HG02870 (cell line): Measurements from ENCODE around the gene ANKLE1.

ENCODE experiments used
- ATAC-seq: cut with Tn5 transposase; IDR thresholded peaks from one replicate; pipeline ENCODE4 v1.9.1; 2021; ENCODE audit warnings: mild to moderate bottlenecking, moderate library complexity; ENCODE audit not compliant: unreplicated experiment

The ANKLE1 gene

DNA sequence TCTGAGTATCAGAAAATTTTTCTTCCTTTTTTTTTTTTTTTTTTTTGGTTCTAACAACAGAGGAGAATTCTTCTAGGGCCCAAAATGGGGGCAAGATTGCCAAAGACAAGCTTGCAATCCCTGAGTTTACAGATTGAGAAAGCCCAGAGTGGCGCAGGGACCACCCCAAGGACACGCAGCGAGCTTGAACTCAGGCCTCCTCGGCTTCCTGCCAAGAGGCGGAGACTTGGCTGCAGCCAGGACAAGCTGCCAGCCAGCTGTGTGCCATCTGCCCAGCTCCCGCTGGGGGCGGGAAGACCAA is 23.5 kb downstream of the ANKLE1 start:
- ATAC-seq, result no peak

DNA sequence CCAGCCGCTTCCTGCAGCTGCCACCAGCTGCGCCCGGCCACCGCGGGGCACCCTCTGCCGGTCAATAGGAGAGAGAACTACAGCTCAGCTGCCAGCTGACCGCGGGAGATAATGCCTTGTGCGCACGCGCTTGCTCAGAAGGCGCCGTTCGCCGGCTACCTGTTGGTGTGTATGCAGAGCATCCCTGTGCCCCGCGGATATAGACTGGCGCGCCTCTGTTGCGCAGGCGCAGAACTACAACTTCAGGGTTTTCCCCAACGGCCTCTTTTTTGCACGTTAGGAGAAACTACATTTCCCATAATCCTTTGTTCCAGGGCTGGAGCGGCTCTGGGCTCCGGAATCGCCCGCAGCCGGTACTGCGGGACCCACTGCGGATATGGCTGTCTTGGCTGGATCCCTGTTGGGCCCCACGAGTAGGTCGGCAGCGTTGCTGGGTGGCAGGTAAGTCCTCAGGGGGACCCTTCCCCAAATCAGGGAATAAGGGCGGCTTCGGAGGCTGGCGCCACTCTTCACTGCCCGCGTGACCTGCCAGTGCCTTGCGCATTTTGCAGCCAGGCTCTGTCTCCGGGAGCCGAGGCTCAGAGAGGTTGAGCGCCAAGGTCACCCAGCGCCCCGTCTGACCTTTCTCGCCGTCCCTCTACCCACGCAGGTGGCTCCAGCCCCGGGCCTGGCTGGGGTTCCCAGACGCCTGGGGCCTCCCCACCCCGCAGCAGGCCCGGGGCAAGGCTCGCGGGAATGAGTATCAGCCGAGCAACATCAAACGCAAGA is 24.0 kb downstream of the ANKLE1 start, which contains the start of gene MRPL34:
MRPL34 (plus strand) TSS at position 356 of the 768 bp plus-strand sequence; CDS start at position 377, 21 bp downstream.
- ATAC-seq, result peak; percentile 51

DNA sequence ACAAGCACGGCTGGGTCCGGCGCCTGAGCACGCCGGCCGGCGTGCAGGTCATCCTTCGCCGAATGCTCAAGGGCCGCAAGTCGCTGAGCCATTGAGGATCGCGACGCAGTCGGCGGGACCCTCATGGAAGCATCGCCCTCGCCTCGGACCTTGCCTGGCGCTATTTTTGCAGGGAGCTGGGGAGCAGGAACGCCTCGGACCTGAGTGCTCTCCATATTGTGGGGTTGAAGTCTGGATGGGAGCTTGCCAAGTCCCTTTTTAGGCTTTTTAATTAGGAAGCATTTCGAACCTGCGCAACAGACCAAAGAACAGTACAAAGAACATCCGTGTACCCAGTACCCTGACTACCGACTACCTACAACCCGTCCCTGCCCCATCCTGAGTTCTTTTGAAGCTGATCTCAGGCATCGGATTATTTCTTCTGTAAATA is 24.6 kb downstream of the ANKLE1 start:
- no peak for ATAC-seq

DNA sequence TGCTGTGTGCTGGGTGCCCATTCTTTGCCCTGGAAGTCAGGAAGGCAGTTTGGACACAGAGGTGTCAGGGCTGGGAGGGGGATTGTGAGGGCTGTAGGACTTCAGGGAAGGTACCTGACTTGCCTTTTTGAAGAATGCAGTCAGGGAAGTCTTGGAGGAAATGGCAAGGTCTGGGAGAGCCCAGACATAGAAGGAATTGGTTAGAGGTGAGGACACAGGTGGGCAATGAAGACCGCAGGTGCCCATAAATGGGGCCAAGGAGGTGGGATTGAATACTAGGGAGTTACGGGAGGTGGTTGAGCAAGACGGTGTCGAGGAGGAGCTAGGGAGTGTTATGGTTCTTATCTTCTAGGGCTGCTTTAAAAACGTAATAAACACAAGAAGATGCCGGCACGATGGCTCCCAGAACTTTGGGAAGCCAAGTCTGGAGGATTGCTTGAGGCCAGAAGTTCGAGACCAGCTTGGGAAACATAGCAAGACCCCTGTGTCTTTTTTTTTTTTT is 26.2 kb downstream of the ANKLE1 start:
- ATAC-seq, result no peak

GRCh38 chr19:17309198-17309964 is 27.7 kb downstream of the ANKLE1 start, which contains the start of gene DDA1:
TSS of gene DDA1 (plus strand) at chr19:17309563. CDS start at chr19:17309655, 92 bp downstream.
- peak; percentile 59 for ATAC-seq

DNA sequence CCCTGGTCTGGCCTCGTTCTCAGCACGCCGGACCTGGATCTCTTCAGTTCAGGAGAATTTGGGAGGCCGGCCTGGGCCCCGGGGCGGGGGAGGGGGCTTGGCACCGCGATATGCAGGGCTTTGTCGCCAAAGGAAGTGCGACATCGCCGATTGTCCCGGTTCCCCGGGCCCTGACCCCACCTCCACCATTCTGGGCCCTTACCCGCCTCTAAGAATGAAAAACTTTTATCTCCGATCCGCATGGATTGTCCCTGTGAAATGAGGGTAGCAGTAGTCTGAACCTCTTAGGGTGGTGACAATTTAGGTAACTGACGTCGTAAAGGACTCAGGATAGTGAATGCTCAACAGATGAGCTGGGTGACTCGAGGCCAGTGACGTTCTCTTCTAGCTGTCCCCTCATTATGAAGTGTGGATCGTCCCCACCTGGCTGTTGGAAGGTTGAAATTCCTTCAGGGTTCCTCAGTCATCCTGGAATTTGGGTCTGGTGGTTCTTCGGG is 28.3 kb downstream of the ANKLE1 start:
- no peak for ATAC-seq

- no peak for ATAC-seq
Measured at GRCh38 chr19:17311455-17312188, 29.9 kb downstream of the ANKLE1 start.

DNA sequence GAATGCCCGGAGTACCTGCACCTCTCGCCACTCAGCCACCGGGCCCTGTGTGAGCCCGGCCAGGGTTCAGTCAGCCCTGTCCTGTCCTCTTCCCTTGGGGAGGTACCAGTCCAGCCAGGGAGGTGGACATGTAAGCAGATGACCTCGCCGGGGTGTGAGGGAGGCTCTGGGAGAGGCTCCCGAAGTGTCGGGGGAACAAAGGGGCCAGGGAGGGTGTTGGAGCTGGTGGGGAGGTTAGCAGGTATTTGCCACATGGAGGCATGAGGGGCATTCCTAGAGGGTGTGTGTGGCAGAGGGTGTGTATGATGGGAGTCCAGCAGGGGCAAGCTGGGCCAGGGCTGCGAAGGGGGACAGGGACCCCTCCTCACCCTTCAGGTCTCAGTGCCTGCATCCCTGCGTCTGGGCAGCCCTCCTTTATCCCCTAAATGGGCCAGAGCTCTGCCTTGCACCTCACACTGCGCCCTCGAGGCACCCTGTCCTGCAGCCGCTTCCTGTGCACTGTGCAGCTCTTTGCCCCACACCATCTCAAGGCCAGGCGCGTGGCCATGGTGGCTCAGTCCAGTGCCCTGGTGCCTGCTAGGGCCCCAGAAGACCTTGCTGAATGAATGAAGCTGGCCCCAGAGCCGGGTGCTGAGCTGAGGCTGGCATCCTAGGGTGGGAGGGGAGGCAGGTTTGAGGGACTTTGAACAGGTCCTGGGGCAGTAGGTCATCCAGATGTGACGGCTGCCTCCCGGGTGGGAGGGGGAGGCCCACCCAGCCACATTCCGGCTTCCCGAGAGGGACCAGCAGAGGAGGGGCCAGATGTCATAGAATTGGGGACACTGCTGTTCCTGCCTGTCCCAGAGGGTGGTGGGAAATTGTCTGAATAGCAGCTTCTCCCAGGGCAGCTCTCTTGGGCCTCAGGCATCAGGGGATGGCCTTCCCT is 30.8 kb downstream of the ANKLE1 start:
- no peak for ATAC-seq

DNA sequence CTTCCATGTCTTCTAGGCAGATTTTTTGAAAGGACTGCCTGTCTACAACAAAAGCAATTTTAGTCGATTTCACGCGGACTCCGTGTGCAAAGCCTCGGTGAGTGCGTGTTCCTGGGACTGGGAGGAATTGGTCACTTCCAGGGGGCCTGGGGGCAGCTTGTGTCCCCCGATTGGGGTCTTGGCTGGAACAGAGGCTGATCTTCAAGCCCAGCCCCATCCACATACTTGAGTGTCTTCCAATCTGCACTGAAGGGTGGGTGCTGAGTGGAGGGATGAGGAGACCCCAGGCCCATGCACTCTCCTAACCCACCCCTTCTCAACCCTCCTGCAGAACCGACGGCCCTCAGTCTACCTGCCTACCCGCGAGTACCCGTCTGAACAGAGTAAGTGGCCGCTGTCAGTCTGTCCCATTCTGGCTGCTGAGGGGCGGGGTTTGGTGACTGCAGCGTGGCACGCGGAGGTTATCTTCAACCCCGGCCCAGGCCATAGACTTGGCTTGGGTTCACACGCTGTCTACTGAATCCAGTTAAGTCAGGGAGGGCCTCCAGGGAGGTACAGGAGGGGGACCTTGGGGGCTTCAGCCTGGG is 32.4 kb downstream of the ANKLE1 start:
- ATAC-seq, result no peak

DNA sequence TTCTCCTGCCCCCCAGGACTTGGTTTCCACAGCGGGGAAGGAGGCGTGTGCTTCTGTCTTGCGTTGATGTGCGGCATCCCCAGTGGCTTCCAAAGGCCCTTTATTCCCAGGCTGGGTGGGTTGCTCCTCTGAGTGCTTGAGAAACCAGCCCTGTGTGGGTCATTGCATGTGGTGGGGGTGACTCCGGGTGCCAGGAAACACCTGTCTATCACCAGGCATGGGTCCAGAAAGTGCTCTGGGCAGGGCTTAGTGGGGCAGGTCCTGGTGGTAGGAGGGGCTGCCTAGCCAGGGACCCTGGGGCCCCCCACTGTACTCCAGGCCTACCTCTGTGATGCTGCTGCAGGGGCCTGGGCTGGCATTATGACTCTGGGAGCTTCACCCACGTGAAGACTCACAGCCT is 37.3 kb downstream of the ANKLE1 start:
- ATAC-seq, result no peak

GRCh38 chr19:17319473-17320238 is 38.0 kb downstream of the ANKLE1 start:
- no peak for ATAC-seq

DNA sequence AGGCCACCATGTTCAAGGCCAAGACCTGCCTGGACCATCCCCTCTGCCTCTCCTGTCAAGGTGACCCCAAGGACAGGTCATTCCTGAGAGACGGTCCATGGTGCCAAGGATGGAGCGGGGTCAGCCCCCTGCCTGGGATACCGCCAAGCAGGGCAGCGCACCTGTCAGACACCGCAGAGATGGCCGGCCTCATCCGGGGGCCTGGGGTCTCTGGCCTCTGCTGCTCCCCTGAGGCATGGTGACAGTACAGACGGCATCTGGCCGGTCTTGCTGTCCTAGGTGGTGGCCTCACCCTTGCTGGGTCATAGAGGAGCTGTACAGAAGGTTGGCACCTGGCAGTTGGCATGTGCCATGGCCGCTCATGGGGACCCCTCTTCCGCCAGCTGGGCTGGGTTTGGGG is 38.7 kb downstream of the ANKLE1 start:
- no peak for ATAC-seq

DNA sequence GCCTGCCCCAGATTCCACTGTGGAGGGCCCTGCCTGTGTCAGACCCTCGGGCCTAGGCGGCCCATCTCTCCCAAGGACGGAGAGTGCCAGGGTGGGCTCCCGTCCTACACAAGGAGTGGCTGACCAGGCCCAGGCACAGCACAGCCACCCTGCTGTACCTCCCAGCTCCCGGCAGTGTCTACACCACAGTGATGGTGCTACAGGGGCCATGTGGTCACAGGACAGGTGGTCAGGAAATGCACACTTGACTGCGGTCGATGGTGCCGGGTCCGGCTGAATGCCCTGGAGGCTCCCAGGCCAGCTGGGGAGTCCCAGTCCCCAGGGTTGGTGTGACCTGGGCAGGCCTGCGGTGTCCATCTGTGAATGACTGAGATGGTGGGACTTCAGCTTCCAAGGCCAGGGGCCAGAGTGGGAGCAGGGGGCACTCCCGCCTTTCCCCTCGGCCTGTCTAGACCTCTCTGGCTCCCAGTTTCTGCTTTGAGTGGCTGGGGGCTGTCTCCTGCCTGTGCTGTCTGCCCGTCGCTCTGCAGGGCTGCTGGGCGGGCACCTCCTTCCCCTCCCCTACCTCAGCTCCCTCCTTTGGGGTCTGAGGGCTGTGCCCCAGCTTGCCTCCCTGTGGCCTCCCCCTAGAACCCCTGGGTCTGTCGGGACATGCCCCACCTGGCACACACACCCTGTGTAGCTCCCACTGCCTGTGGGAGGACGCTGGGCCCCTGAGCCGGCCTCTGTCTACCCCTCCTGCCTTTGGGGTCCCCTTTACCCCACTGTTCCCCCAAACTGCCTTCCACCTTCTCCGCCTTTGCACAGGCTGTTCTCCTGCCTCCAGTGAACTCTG is 40.2 kb downstream of the ANKLE1 start:
- ATAC-seq, result no peak

- no peak for ATAC-seq
Measured at GRCh38 chr19:17322854-17323253, 41.2 kb downstream of the ANKLE1 start.

DNA sequence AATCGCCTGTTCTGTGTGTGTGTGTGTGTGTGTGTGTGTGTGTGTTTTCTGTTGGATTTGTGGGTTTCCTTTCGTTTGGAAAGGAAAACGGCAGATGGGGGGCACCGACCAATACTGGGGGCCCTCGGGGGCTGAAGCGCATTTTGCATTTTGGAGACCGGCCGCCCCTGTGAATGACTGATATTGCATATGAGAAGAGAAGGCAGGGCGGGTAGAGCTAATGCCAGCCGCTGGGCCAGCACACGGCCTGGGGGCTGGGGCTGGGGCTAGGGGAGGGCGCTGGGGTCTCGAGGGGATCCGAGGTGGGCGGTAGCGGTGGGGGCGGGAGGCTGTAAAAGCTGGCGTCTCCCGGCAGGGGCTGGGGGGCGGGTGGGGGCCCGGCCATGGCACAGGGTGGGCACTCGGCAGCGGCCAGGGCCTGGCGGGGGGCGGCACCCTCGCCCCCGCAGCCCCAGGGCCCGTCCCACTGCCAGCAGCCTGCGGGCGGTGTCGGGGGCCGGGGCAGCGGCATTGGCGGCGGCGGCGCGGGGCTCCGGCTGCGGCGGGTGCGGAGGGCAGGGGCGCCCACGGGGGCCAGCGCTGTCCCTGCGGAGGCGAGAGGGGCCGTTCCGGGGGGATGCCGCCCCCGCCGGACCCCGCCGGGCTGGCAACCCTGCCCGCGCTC is 41.7 kb downstream of the ANKLE1 start:
- ATAC-seq, result no peak

- ATAC-seq, result no peak
Measured at GRCh38 chr19:17323964-17324332, 42.2 kb downstream of the ANKLE1 start.

DNA sequence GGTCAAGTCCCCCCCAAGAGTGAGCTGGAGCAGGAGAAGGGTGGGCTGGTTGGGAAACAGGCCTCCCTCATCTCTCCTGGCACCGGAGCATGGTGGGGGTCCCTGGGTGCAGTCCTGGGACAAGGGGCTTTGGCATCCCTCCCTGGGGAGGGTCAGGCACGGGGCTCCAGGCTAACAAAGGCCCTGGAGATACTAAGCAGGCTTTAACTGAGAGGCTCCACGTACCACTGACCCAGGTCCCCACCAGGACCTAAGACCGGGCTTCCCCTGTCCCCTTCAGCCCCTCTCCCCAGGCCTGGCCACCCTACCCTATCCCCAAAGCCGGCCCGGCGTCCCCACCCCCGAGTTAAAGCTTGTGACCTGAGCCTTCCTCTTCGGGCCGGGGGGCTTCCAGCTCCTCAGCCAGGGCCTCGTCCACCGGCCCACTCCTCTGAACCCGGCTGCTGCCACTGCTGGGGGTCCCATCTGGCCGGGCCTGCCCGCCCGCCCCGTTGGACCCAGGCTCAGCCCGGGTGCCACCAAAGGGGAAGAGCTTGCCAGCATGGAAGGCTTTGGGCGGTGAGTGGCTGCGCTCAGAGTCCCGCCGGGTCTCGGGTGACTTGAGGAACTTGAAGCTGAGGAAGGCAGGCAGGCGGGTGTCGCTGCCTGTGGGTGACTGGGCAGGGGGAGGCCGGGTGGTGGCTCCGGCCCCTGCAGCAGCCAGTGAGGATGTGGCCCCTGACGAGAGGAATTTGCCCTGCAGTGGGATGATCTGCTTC is 42.8 kb downstream of the ANKLE1 start:
- no peak for ATAC-seq
